ENCODE results near the gene PEAK1. TPM values are rescaled to one million over a fixed set of nuclear protein-coding genes. Genes with fewer than 3 reads are reported as not detected.

The PEAK1 gene
- total and polyA plus RNA-seq, 3 experiments from 2014 or later: 2.2 to 26.3 (median 25.1) TPM

- Histone ChIP-seq H3K4me3 (ENCODE audit: low read length) (no peak overlapping the region), H3K36me3 (ENCODE audit: insufficient read depth, low read length) (no peaks in the 10 kb centered on the region), H3K27ac (ENCODE audit: low read depth, low read length) (no peak overlapping the region), H3K27me3 (ENCODE audit: insufficient read depth, low read length, poor library complexity, severe bottlenecking) (no peaks in the 10 kb centered on the region), H3K9me3 (ENCODE audit: low read length) (no peaks in the 10 kb centered on the region), H3K4me1 (ENCODE audit: insufficient read depth, low read length) (no peaks in the 10 kb centered on the region)
- Mint-ChIP-seq H3K4me1 (no peaks in the 10 kb centered on the region), H3K36me3 (peaks cover 0 to 4% (median 0%) of the 10 kb centered on the region in 3 donors), H3K9me3 (no peaks in the 10 kb centered on the region), H3K27ac (peak overlapping the region in 1 of 8 donors; percentile 6), H3K27me3 (no peaks in the 10 kb centered on the region), H3K4me3 (no peak overlapping the region)
- ChIA-PET CTCF (no interaction called here), POLR2A (no interaction called here)
- DNase-seq: no peak
Measured at GRCh38 chr15:77295446-77295845, 124.5 kb downstream of the PEAK1 start.

GRCh38 chr15:77292969-77293558 lies 126.8 kb downstream of the PEAK1 start:
- no peak overlapping the region for H3K4me3 Mint-ChIP-seq

GRCh38 chr15:77291107-77291506 lies 128.8 kb downstream of the PEAK1 start:
- Mint-ChIP-seq H3K4me1 (no peaks in the 10 kb centered on the region), H3K36me3 (no peaks in the 10 kb centered on the region), H3K27ac (no peak overlapping the region), H3K9me3 (no peaks in the 10 kb centered on the region), H3K4me3 (no peak overlapping the region), H3K27me3 (no peaks in the 10 kb centered on the region)
- no peaks in the 10 kb centered on the region for H3K4me1 ChIP-seq (ENCODE audit: insufficient read depth, low read length)
- no peak overlapping the region for H3K4me3 ChIP-seq (ENCODE audit: low read length)
- no peaks in the 10 kb centered on the region for H3K9me3 ChIP-seq (ENCODE audit: low read length)
- no peak for DNase-seq
- H3K27ac ChIP-seq (ENCODE audit: low read depth, low read length): no peak overlapping the region
- POLR2A ChIA-PET: no interaction called here
- CTCF ChIA-PET: no interaction called here
- no peaks in the 10 kb centered on the region for H3K27me3 ChIP-seq (ENCODE audit: insufficient read depth, low read length, poor library complexity, severe bottlenecking)
- no peaks in the 10 kb centered on the region for H3K36me3 ChIP-seq (ENCODE audit: insufficient read depth, low read length)

More at GRCh38 chr15:77292969-77293558, 126.8 kb downstream of the PEAK1 start:
- POLR2A ChIA-PET: no interaction called here
- H3K36me3 Mint-ChIP-seq: no peaks in the 10 kb centered on the region
- no peaks in the 10 kb centered on the region for H3K27me3 Mint-ChIP-seq
- no peaks in the 10 kb centered on the region for H3K4me1 ChIP-seq (ENCODE audit: insufficient read depth, low read length)
- H3K4me1 Mint-ChIP-seq: no peaks in the 10 kb centered on the region
- no peak overlapping the region for H3K4me3 ChIP-seq (ENCODE audit: low read length)
- no peaks in the 10 kb centered on the region for H3K27me3 ChIP-seq (ENCODE audit: insufficient read depth, low read length, poor library complexity, severe bottlenecking)
- DNase-seq: no peak
- H3K27ac Mint-ChIP-seq: no peak overlapping the region
- no peaks in the 10 kb centered on the region for H3K9me3 ChIP-seq (ENCODE audit: low read length)
- H3K9me3 Mint-ChIP-seq: no peaks in the 10 kb centered on the region
- H3K27ac ChIP-seq (ENCODE audit: low read depth, low read length): no peak overlapping the region
- H3K36me3 ChIP-seq (ENCODE audit: insufficient read depth, low read length): no peaks in the 10 kb centered on the region
- CTCF ChIA-PET: no interaction called here

- H3K4me1 Mint-ChIP-seq: no peaks in the 10 kb centered on the region
- no peak overlapping the region for H3K4me3 Mint-ChIP-seq
- Histone ChIP-seq H3K27ac (ENCODE audit: low read depth, low read length) (no peak overlapping the region), H3K9me3 (ENCODE audit: low read length) (no peaks in the 10 kb centered on the region), H3K27me3 (ENCODE audit: insufficient read depth, low read length, poor library complexity, severe bottlenecking) (no peaks in the 10 kb centered on the region), H3K36me3 (ENCODE audit: insufficient read depth, low read length) (no peaks in the 10 kb centered on the region), H3K4me1 (ENCODE audit: insufficient read depth, low read length) (no peaks in the 10 kb centered on the region), H3K4me3 (ENCODE audit: low read length) (no peak overlapping the region)
- no peak for DNase-seq
- H3K27ac Mint-ChIP-seq: peak overlapping the region in 1 of 8 donors; percentile 70
- peaks cover 0 to 12% (median 6%) of the 10 kb centered on the region in 3 donors for H3K36me3 Mint-ChIP-seq
- ChIA-PET POLR2A (no interaction called here), CTCF (no interaction called here)
- no peaks in the 10 kb centered on the region for H3K27me3 Mint-ChIP-seq
- H3K9me3 Mint-ChIP-seq: no peaks in the 10 kb centered on the region
Measured at GRCh38 chr15:77287385-77287784, 132.5 kb downstream of the PEAK1 start.

GRCh38 chr15:77285057-77285997 lies 134.6 kb downstream of the PEAK1 start:
- Histone ChIP-seq H3K4me1 (ENCODE audit: insufficient read depth, low read length) (no peaks in the 10 kb centered on the region), H3K4me3 (ENCODE audit: low read length) (no peak overlapping the region), H3K9me3 (ENCODE audit: low read length) (no peaks in the 10 kb centered on the region), H3K27me3 (ENCODE audit: insufficient read depth, low read length, poor library complexity, severe bottlenecking) (no peaks in the 10 kb centered on the region), H3K27ac (ENCODE audit: low read depth, low read length) (no peak overlapping the region), H3K36me3 (ENCODE audit: insufficient read depth, low read length) (no peaks in the 10 kb centered on the region)
- ChIA-PET CTCF (no interaction called here), POLR2A (no interaction called here)
- H3K4me3 Mint-ChIP-seq: no peak overlapping the region
- no peaks in the 10 kb centered on the region for H3K27me3 Mint-ChIP-seq
- no peaks in the 10 kb centered on the region for H3K4me1 Mint-ChIP-seq
- peak overlapping the region in 2 of 8 donors; percentile 3 to 4 for H3K27ac Mint-ChIP-seq
- no peak for DNase-seq
- peaks cover 0 to 12% (median 6%) of the 10 kb centered on the region in 3 donors for H3K36me3 Mint-ChIP-seq
- H3K9me3 Mint-ChIP-seq: no peaks in the 10 kb centered on the region

GRCh38 chr15:77282333-77282732 lies 137.6 kb downstream of the PEAK1 start:
- no peak for DNase-seq
- Histone ChIP-seq H3K36me3 (ENCODE audit: insufficient read depth, low read length) (no peaks in the 10 kb centered on the region), H3K4me1 (ENCODE audit: insufficient read depth, low read length) (no peaks in the 10 kb centered on the region), H3K27me3 (ENCODE audit: insufficient read depth, low read length, poor library complexity, severe bottlenecking) (no peaks in the 10 kb centered on the region), H3K4me3 (ENCODE audit: low read length) (no peak overlapping the region), H3K9me3 (ENCODE audit: low read length) (no peaks in the 10 kb centered on the region), H3K27ac (ENCODE audit: low read depth, low read length) (no peak overlapping the region)
- H3K9me3 Mint-ChIP-seq: no peaks in the 10 kb centered on the region
- ChIA-PET POLR2A (no interaction called here), CTCF (no interaction called here)
- H3K4me1 Mint-ChIP-seq: no peaks in the 10 kb centered on the region
- H3K4me3 Mint-ChIP-seq: no peak overlapping the region
- no peak overlapping the region for H3K27ac Mint-ChIP-seq
- H3K36me3 Mint-ChIP-seq: peaks cover 0 to 12% (median 6%) of the 10 kb centered on the region in 3 donors
- H3K27me3 Mint-ChIP-seq: no peaks in the 10 kb centered on the region

- no peak overlapping the region for H3K4me3 Mint-ChIP-seq
- DNase-seq: no peak
- Histone ChIP-seq H3K4me1 (ENCODE audit: insufficient read depth, low read length) (no peaks in the 10 kb centered on the region), H3K4me3 (ENCODE audit: low read length) (no peak overlapping the region), H3K9me3 (ENCODE audit: low read length) (no peaks in the 10 kb centered on the region), H3K27ac (ENCODE audit: low read depth, low read length) (no peak overlapping the region), H3K27me3 (ENCODE audit: insufficient read depth, low read length, poor library complexity, severe bottlenecking) (no peaks in the 10 kb centered on the region), H3K36me3 (ENCODE audit: insufficient read depth, low read length) (no peaks in the 10 kb centered on the region)
- H3K27me3 Mint-ChIP-seq: no peaks in the 10 kb centered on the region
- CTCF ChIA-PET: no interaction called here
- peaks cover 0 to 6% (median 0%) of the 10 kb centered on the region in 3 donors for H3K4me1 Mint-ChIP-seq
- H3K27ac Mint-ChIP-seq: no peak overlapping the region
- no peaks in the 10 kb centered on the region for H3K9me3 Mint-ChIP-seq
- peaks cover 3 to 6% (median 3%) of the 10 kb centered on the region in 3 donors for H3K36me3 Mint-ChIP-seq
- POLR2A ChIA-PET: no interaction called here
Measured at GRCh38 chr15:77276943-77277342, 143.0 kb downstream of the PEAK1 start.

GRCh38 chr15:77276096-77276495 lies 143.8 kb downstream of the PEAK1 start:
- Histone ChIP-seq H3K9me3 (ENCODE audit: low read length) (no peaks in the 10 kb centered on the region), H3K27me3 (ENCODE audit: insufficient read depth, low read length, poor library complexity, severe bottlenecking) (no peaks in the 10 kb centered on the region), H3K4me3 (ENCODE audit: low read length) (no peak overlapping the region), H3K4me1 (ENCODE audit: insufficient read depth, low read length) (no peaks in the 10 kb centered on the region), H3K27ac (ENCODE audit: low read depth, low read length) (no peak overlapping the region), H3K36me3 (ENCODE audit: insufficient read depth, low read length) (no peaks in the 10 kb centered on the region)
- CTCF ChIA-PET: no interaction called here
- Mint-ChIP-seq H3K4me1 (peaks cover 0 to 6% (median 0%) of the 10 kb centered on the region in 3 donors), H3K4me3 (no peak overlapping the region), H3K36me3 (peaks cover 3 to 7% (median 6%) of the 10 kb centered on the region in 3 donors), H3K9me3 (no peaks in the 10 kb centered on the region), H3K27me3 (no peaks in the 10 kb centered on the region), H3K27ac (peak overlapping the region in 3 of 8 donors; percentile 31 to 73 (median 39))
- POLR2A ChIA-PET: no interaction called here
- no peak for DNase-seq
